T-helper 2 cell (primary cell): ENCODE data around the gene KDM7A.
A peak's percentile ranks its signal among the peaks of the same experiment; 100 is the strongest.
"Not testable (repeated sequence)": the region's sequence is repeated elsewhere in the genome, so short reads cannot be mapped to it uniquely, and the experiment has no call there.

Experiments
- DNase-seq, 5 experiments: peaks; one replicate each; pipeline versions ENCODE4 v3.0.0 to v3.0.0-alpha.2; 2012 to 2022
- total RNA-seq, 2 donors: gene quantifications; one replicate each; lab custom pipeline; 2026; lab: John Stamatoyannopoulos, UW

The KDM7A gene
- 95.8 to 107 reads per million in 2 donors for total RNA-seq

DNA sequence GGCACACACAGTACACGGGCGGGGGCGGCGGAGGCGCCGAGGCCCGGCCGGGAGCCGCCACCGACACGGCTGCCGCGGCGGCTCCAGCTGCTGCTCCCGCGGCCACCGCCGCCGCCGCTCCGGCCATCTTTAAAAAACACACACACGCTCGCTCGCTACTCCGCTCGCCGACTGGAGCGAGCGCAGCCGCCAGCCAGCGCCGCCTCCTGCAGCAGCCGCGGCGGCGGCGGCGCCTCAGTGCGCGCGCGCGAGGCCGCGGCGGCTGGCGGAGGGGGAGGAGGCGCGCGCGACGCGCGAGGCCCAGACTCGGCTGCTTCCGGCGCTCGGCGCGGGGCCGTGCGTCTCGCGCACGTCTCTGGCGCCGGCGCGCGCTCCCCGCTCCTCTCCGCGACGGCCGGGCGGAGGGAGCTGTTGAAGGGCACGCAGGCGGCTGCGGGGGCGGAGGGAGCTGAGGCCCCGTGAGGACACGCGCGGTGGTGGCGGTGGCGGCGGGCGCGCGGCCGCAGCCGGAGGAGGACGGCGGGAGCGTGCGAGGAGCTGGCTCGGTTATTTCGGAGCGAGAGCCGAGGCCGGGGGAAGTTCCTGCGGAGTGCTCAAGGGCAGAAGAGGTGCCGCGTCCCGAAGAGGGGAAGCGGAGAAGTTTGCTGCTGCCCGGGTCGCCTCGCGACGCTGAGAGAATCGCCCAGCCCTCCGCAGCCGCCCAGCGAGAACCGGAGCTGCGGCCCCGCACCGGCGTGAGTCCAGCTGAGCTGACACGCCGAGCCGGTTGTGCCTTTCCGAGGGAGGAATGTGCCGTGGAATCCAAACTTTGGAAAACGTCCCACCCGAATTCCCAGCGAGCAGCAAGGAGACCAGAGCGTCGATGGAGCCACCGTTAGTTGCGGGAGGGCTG is at the start of gene KDM7A:
TSS of gene KDM7A (minus strand) at position 173 of the 892 bp plus-strand sequence. CDS start at position 127, 46 bp downstream.
- DNase-seq: peak; percentile 76 to 98 (median 87)

- DNase-seq: peak in 1 of 5 experiments; percentile 73
Observed at GRCh38 chr7:140225562-140226249, 48.9 kb upstream of the KDM7A start.

DNA sequence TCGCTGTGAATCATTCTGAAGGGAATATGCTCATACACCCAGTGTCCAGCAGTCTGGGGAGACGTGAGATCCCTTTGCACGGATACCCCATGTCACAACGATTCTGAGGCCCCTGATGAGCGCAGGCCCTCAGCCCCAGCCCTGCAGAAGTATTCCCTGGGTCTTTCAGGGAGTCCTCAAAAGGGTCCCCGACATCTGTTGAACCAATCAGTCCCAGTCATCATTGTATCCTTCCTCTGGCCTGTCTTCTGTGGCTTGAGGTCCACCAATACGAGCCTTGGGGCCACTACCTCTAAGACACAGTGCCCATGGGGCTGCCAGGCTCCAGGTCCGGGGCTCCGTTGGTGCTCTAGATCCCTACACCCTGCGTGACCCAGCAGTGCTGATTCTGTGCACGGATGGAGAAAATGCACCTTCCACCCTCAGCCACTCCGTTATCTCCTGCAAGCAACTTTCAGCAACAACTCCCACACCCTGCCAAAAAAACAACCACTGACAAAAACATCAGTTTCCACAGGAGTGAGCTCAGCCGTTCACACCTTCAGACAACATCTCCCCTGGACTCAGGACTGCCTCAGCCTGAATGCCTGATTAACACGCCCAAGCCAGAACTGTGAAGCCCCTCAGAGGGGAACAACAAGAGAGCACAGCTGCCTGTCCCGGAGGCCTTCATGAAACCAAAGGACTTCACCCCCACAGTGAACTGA is 46.9 kb upstream of the KDM7A start:
- peak in 1 of 5 experiments; percentile 79 for DNase-seq

DNA sequence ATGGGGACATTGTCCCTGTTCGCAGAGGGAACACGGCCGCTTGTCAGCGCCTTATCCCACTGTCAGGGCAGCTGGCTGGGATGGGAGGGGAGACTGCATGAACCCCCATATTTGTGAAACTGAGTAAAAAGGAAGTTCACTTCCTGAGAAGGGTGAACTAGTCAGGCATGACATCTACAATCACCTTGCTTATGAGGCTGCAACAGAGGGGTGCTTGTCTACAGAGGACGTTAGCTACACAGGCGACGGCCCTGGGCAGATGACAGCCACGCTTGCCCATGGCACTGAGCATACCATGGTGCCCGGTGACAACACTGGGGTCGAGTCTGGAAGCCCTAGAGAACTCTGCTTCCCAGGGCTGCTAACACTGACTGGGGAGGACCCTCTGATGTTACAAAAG is 46.0 kb upstream of the KDM7A start:
- DNase-seq: no peak

- no peak for DNase-seq
Observed at GRCh38 chr7:140219672-140220524, 43.1 kb upstream of the KDM7A start.

DNA sequence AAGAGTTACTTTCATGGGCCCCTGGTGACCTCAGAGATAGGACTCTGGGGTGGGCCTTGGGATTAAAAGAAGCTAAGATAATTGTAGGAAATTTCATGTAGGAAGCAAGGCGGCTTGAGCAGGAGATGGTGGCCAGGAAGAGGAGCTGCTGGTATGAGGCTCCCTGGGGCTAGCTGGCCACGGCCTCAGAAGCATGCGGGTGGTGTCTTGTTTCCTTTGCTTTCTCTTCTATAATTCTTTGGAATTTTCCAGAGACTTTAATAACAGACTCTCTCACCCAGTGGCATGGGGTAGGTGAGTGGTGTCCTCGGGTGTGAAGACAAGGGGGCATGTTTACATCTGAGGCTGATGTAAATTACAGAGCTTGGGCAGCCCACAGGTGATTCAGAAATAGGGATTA is 41.9 kb upstream of the KDM7A start:
- no peak for DNase-seq

DNA sequence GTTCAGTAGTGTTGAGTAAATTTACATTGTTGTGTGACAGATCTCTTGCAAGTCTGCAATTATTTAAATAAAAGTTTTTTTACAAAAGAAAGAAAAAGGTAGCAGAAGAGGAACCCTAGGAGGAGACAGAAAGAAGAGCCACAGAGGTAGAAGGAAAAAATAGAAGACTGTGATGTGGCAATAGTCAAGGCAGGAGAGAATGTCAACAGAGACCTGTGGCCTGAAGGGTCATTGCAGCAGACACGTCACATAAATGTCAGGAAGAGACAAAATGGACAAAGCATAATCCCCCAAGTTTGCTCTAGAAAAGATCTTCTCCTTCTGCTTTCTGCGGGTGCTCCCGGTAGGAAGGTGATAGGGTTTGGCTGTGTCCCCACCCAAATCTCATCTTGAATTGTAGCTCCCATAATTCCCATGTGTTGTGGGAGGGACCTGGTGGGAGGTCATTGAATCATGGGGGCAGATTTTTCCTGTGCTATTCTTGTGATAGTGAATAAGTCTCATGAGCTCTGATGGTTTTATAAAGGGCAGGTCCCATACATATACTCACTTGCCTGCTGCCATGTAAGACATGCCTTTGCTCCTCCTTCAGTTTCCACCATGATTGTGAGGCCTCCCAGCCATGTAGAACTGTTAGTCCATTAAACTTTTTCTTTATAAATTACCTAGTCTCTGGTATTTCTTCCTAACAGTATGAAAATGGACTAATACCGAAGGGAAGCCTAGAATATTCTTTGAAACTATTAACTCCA is 41.1 kb upstream of the KDM7A start:
- no peak for DNase-seq

DNA sequence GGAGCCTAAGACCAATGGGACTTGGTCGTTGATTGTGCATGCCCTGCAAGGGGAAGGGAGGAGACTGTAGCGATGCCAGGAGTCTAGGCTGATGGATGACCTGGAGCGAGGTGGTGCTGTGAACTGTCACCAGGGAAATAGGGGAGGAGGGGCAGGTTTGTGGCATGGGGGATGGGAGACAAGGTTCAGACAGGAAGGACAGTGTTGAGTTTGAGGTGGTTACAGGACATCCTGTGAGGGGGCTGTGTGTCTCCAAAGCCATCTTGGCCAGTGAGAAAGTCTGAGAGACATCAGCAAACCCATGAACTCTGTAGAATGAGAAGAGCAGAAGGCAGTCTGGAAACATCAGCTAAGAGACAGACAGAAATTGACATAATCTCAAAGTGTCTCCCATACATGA is 38.5 kb upstream of the KDM7A start:
- DNase-seq: peak in 1 of 5 experiments; percentile 53

DNA sequence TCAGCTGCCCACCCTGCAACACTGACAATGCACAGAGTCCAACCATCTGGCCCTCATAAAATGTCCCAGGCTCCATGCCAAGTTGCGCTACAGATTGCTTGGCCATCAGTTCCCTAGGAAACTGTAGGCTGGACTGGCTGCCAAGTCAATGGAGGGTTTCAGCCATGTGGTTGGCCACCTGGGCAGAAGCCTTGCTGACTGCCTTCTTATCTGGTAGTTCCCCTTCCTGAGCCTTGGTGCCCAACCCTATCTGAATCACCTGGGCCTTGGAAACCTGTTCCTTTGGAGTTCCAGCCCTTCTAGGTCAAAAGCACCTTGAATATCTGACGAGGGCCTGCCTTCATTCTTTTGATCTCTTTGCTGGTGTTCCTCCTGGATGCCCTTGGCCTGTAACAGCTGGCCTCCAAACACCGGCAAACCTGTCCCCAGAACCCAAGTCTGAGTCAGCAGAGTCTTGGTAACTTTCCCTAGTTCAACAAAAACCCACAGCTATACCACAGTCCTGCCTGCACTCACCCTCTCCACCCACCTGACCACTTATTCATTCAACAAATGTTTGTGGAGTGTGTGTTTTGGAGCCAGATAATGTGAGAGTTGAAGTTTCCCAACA is 37.4 kb upstream of the KDM7A start:
- peak in 1 of 5 experiments; percentile 78 for DNase-seq

DNA sequence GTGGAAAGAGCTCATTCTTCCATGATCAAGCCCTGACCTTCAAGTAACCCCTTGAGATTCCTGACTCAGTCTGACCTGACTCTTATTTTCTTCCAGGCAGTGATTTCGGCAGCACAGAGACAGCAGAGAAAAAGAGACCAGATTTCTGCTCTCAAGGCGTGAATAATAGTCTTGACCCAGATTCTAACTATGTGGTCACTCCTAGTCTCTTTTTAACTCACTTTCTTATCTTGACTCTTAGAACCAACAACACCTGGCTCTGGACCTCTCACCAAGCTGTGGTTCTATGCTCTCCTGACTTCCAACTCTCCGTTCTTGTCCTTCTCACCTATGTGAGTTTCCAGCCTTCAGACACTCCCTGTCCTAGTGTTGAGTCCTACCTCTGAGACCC is 36.9 kb upstream of the KDM7A start:
- DNase-seq: no peak

DNA sequence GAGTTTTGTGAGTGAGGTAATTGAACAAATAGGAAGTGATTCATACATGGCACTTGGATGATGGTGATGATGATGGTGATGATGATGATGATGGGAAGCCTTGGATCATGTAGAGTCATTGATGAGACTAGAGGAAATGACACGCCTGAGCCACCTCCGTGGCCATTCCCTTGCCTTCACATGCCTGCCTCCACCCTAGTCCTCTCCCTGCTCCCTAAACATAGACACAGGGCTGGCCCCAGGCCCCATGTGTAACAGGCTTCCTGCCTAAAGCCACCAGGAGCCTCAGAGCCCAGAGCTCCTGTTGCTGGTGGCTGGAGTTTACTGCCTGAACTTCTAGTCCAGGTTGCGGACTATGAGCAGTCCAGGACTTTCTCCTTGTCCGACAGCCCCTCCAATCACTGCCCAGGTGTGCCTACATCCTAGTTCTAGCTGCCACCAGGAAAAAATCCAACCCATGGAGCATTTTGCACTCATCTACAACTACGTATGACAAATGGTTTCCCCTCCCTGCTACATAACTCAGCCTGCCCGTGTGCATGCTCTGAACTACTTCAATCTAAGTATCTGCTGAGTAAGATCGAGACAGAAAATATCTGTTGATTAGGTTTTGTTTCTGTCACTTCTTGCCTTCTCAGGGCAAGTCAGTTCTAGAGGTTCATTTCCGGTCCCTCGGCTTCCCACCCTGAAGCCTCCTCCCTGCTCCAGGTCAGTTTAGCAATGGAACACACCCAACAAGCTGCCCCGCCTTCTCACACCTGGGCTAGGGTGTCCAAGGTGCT is 35.5 kb upstream of the KDM7A start:
- DNase-seq: peak in 1 of 5 experiments; percentile 96

- no peak for DNase-seq
Observed at GRCh38 chr7:140211698-140212097, 34.9 kb upstream of the KDM7A start.

DNA sequence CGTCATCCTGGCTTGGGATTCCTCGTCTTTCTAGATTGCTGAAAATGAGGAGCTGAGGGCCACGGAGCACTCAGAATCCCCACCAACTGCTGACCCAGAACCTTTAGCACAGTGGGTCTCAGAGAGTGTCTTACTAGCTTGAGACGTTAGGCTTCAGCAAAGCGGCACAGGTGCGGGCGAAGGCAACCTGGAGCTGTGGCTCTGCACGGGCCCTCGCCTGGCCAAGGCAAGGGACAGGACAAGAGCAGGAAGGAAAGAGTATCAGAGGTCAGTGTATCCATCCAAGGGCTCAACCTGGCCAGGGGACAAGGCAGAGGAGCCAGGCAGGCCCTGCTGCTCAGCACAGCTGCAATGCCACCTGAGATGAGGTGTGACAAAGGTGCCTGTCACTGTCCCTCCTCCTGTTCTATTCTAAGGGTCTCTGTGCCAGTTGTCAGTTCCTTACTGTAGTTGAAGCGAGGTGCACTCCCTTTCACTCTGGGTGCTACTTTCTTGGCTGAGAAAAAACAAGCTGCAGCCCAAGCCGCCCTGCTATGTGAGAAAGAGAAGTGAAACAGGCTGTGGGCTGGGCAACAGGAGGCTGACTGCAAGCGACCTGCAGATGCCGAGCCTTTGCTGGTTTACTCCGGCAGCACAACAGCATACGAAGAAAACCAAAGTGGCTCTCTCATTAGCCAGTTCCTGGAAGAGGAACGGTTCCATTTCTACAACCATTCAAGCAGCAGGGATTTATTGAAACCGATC is 33.3 kb upstream of the KDM7A start:
- DNase-seq: peak in 2 of 5 experiments; percentile 37 to 95

DNA sequence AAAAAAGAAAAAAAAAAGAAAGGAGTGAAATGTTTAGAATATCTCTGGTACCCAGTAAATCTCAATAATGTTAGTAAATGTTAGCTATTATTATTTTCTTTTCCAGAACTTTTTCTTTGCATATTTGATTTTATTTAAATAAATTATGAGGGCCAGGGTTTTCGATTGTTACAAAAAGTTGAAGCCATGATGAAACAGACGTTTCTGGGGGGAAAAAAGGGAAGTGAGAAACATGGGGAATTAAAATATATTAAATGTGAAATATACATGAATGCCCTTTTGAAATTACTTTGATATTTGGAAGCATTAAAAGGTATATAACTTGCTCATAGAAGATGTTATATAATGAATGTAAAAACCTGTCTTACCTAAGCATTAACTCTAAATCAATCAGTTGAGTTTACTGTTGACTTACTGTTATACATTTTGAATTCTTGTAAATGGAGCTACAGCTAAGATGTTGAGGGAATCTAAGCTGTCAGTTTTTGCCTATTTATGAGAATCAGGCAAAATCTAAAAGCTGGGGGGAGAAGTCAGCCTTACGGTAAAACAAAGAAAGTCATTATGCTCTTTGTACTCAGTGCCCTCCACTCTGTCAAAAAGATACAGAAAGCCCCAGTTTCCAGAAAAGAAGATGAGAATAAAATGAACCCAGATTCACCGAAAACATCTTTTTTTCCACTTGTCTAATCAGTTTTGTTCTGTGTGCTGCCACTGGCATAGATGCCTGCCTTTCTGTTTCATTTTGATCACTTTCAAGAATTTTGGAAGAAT is 30.0 kb upstream of the KDM7A start:
- no peak for DNase-seq

- no peak for DNase-seq
Observed at GRCh38 chr7:140205600-140205999, 28.8 kb upstream of the KDM7A start.

DNA sequence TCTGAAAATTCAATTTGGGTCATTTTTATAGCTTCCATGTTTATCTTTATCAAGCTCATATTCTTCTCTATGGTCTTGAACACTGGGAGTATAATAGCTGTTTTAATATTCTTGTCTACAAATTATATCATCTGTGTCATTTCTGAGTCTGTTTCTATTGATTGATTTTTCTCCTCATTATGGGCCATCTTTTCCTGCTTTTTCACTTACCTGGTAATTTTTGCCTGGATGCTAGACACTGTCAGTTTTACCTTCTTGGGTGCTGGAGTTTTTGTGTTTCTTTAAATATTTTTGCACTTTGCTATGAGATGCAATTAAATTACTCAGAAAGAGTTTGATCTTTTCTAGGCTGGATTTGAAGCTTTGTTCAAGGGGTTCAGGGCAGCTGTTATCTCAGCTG is 26.8 kb upstream of the KDM7A start:
- DNase-seq: no peak

DNA sequence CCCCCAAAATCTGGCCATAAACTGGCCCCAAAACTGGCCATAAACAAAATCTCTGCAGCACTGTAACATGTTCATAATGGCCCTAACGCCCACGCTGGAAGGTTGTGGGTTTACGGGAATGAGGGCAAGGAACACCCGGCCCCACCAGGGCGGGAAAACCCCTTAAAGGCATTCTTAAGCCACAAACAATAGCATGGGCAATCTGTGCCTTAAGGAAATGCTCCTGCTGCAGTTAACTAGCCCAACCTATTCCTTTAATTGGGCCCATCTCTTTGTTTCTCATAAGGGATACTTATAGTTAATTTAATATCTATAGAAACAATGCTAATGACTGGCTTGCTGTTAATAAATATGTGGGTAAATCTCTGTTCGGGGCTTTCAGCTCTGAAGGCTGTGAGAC is 26.2 kb upstream of the KDM7A start:
- not testable (repeated sequence) for DNase-seq

DNA sequence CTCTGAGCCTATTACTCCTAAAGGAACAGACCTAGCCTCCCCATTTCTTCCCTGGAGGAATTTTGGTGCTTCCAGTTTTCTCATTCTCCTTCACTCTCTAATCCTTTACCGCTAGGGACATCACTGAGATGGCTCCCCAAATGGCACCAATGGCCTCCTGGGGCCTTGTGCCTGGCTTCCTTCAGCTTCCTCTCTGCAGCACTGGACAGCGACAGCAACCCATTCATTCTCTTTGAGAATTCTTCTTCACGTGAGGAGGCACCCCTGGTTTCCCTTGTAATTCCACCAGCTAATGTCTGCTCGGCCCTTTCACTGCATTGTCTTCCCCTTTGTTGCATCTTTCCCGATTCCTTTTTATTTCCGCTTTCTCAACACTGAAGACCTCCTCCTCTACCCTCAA is 24.6 kb upstream of the KDM7A start:
- no peak for DNase-seq
